Measurements from ENCODE around the gene CENPU.

DNA sequence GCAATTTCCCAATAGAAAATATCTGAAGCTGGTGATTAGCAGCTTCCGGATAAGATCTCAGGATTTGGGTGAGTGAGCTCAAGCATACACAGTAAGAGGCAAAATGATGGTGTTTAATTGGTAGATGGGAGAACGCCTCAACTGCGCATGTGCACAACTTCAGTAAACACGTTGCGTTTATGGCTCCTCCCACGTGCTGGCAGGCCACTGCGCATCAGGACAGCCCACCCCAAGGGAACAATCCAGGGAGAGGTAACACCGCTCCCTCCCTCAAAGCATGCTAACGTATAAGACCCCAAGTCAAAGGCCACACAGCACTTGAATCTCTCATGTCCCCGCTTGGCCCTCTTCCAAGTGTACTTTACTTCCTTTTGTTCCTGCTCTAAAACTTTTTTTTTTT, 10.3 kb upstream of the CENPU start:
- TF ChIP-seq POLR2A (IDR thresholded peaks at IDR 0.05; ENCODE audit: low read depth, low read length) (no peak), ZNF274 (IDR thresholded peaks at IDR 0.05; ENCODE audit: insufficient read depth, insufficient read length) (no peak), SP1 (IDR thresholded peaks at IDR 0.05; ENCODE audit: low read depth, low read length) (no peak), CREM (IDR thresholded peaks at IDR 0.05; ENCODE audit: low read depth) (no peak), ZNF217 (IDR thresholded peaks at IDR 0.05) (no peak), HDAC6 (IDR thresholded peaks at IDR 0.05; ENCODE audit: unreplicated experiment) (no peak), POLR2AphosphoS2 (IDR thresholded peaks at IDR 0.05; ENCODE audit: low read depth, low read length) (no peak), CBX3 (IDR thresholded peaks at IDR 0.05; ENCODE audit: borderline replicate concordance, low read depth) (no peak), SMAD5 (IDR thresholded peaks at IDR 0.05; ENCODE audit: low read depth) (no peak), RFX5 (IDR thresholded peaks at IDR 0.05; ENCODE audit: low read depth, low read length) (no peak), POLR2AphosphoS5 (IDR thresholded peaks at IDR 0.05; ENCODE audit: low read length) (no peak)
- TF ChIP-seq, protein P1, sequence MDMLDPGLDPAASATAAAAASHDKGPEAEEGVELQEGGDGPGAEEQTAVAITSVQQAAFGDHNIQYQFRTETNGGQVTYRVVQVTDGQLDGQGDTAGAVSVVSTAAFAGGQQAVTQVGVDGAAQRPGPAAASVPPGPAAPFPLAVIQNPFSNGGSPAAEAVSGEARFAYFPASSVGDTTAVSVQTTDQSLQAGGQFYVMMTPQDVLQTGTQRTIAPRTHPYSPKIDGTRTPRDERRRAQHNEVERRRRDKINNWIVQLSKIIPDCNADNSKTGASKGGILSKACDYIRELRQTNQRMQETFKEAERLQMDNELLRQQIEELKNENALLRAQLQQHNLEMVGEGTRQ (IDR thresholded peaks at IDR 0.05; ENCODE audit: borderline replicate concordance, low read depth, low read length) = no peak
- TF ChIP-seq, protein P2, sequence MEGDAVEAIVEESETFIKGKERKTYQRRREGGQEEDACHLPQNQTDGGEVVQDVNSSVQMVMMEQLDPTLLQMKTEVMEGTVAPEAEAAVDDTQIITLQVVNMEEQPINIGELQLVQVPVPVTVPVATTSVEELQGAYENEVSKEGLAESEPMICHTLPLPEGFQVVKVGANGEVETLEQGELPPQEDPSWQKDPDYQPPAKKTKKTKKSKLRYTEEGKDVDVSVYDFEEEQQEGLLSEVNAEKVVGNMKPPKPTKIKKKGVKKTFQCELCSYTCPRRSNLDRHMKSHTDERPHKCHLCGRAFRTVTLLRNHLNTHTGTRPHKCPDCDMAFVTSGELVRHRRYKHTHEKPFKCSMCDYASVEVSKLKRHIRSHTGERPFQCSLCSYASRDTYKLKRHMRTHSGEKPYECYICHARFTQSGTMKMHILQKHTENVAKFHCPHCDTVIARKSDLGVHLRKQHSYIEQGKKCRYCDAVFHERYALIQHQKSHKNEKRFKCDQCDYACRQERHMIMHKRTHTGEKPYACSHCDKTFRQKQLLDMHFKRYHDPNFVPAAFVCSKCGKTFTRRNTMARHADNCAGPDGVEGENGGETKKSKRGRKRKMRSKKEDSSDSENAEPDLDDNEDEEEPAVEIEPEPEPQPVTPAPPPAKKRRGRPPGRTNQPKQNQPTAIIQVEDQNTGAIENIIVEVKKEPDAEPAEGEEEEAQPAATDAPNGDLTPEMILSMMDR (IDR thresholded peaks at IDR 0.05 in 2 of 3, conservative IDR thresholded peaks at IDR 0.05 in 1 of 3; ENCODE audit: control insufficient read depth in 2 of 3, extremely low read depth in 1 of 3, insufficient read depth in 1 of 3, low read depth in 3 of 3, low read length in 3 of 3) = no peak
- TF ChIP-seq, protein P3, sequence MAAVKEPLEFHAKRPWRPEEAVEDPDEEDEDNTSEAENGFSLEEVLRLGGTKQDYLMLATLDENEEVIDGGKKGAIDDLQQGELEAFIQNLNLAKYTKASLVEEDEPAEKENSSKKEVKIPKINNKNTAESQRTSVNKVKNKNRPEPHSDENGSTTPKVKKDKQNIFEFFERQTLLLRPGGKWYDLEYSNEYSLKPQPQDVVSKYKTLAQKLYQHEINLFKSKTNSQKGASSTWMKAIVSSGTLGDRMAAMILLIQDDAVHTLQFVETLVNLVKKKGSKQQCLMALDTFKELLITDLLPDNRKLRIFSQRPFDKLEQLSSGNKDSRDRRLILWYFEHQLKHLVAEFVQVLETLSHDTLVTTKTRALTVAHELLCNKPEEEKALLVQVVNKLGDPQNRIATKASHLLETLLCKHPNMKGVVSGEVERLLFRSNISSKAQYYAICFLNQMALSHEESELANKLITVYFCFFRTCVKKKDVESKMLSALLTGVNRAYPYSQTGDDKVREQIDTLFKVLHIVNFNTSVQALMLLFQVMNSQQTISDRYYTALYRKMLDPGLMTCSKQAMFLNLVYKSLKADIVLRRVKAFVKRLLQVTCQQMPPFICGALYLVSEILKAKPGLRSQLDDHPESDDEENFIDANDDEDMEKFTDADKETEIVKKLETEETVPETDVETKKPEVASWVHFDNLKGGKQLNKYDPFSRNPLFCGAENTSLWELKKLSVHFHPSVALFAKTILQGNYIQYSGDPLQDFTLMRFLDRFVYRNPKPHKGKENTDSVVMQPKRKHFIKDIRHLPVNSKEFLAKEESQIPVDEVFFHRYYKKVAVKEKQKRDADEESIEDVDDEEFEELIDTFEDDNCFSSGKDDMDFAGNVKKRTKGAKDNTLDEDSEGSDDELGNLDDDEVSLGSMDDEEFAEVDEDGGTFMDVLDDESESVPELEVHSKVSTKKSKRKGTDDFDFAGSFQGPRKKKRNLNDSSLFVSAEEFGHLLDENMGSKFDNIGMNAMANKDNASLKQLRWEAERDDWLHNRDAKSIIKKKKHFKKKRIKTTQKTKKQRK (IDR thresholded peaks at IDR 0.05; ENCODE audit: low read depth, low read length) = no peak
